ENCODE results near the gene SMAD5.

SMAD5 gene

GRCh38 chr5:136198453-136198852 is 65.8 kb downstream of the SMAD5 start:
- DNase-seq = no peak

GRCh38 chr5:136199408-136199807 is 66.8 kb downstream of the SMAD5 start:
- DNase-seq = no peak

GRCh38 chr5:136200130-136200529 is 67.5 kb downstream of the SMAD5 start:
- no peak for DNase-seq

GRCh38 chr5:136200761-136201160 is 68.1 kb downstream of the SMAD5 start:
- DNase-seq = no peak

GRCh38 chr5:136201870-136202269 is 69.2 kb downstream of the SMAD5 start:
- no peak for DNase-seq

GRCh38 chr5:136202469-136203205 is 70.0 kb downstream of the SMAD5 start:
- no peak for DNase-seq

GRCh38 chr5:136203303-136203922 is 70.8 kb downstream of the SMAD5 start:
- no peak for DNase-seq

GRCh38 chr5:136205061-136205702 is 72.5 kb downstream of the SMAD5 start:
- DNase-seq = no peak

- no peak for DNase-seq
Measured at GRCh38 chr5:136205941-136206340, 73.3 kb downstream of the SMAD5 start.

GRCh38 chr5:136206361-136206760 is 73.7 kb downstream of the SMAD5 start:
- DNase-seq = no peak

- no peak for DNase-seq
Measured at GRCh38 chr5:136207631-136208030, 75.0 kb downstream of the SMAD5 start.

GRCh38 chr5:136208916-136209315 is 76.3 kb downstream of the SMAD5 start:
- DNase-seq = peak; percentile 26

- no peak for DNase-seq
Measured at GRCh38 chr5:136209346-136209910, 76.8 kb downstream of the SMAD5 start.

- DNase-seq = no peak
Measured at GRCh38 chr5:136210259-136210658, 77.6 kb downstream of the SMAD5 start.

GRCh38 chr5:136211282-136212040 is 78.8 kb downstream of the SMAD5 start:
- no peak for DNase-seq

- DNase-seq = peak; percentile 65
Measured at GRCh38 chr5:136212252-136212721, 79.6 kb downstream of the SMAD5 start.

GRCh38 chr5:136213919-136214493 is 81.4 kb downstream of the SMAD5 start:
- no peak for DNase-seq

GRCh38 chr5:136215812-136216211 is 83.2 kb downstream of the SMAD5 start:
- DNase-seq = no peak

- no peak for DNase-seq
Measured at GRCh38 chr5:136216230-136216629, 83.6 kb downstream of the SMAD5 start.

GRCh38 chr5:136221340-136221739 is 88.7 kb downstream of the SMAD5 start:
- no peak for DNase-seq

- no peak for DNase-seq
Measured at GRCh38 chr5:136222580-136223235, 90.1 kb downstream of the SMAD5 start.

- DNase-seq = no peak
Measured at GRCh38 chr5:136225796-136226195, 93.2 kb downstream of the SMAD5 start.
